Fibroblast of skin of abdomen (primary cell): ENCODE data around the gene GAB2.

Experiments used
- DNase-seq: peaks from one replicate; pipeline ENCODE4 v3.0.0-alpha.2; 2013

Gene GAB2

DNA sequence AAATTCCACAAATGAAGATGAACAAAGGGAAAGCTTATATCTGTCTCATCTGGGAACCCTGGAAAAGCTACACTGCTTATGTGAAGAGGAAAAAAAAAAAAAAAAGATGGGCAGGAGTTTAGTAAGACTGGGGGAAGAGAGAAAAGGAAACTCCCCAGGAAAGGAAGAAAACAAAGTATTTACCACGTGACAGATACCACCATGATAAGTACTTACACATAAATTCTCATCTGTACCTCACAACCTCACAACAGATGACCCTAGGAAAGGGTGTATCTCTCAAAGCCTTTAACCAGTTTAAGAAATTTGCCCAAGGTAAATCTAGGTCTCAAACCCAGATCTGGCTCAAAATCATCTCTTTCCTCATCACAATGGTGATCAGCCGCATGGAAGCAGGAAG, 77.1 kb downstream of the GAB2 start:
- DNase-seq: no peak

DNA sequence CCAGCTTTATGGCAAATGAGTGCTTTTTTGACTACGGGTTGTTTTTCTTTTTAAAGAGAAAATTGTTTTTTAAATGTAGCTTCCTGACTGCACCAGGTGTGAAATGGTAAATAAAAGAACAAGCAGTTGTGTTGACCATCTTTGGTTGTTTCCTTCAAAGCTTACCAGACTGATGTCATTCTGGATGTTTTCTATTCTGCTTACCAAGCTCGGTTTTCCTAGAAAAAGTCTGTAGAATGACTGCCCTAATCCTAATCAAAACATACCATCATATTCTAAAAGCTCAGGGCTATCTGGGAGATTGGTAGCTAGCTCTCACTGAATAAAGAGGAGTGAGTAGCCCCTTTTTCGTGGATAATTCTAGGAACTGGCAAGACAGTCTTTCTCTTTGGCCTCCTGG, 77.7 kb downstream of the GAB2 start:
- no peak for DNase-seq

- DNase-seq: no peak
Observed at GRCh38 chr11:78339483-78339882, 78.1 kb downstream of the GAB2 start.

DNA sequence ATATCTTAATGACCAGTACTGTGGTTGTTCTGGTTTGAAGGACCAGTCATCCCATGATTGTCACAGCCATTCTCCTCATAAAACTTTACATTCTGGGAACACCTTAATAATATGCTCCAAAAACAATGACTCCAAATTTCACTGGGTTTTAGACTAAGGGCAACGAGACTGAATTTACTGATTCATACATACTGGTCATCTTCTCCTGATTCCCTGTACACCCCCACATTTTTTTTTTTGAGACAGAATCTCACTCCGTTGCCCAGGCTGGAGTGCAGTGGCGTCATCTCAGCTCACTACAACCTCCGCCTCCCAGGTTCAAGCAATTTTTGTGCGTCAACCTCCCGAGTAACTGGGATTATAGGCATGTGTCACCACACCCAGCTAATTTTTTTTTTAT, 78.9 kb downstream of the GAB2 start:
- no peak for DNase-seq

GRCh38 chr11:78338138-78338537, 79.5 kb downstream of the GAB2 start:
- no peak for DNase-seq

DNA sequence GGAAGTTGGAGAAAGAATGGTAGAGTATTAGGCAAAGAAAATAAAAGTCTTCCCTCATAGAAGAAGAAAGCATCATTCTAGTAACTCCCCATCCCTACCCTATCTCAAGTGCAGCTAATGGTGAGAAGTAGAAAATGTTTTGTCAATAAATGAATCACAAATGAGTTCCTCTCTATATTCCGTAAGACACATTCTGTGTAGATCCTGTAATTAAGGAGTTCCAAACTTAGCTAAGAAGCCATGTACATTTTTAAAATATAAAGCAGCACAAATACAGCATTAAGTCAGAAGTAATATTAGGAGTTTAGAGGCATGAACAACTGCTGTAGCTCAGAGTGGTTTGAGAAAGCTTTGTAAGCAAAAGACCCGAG, 80.1 kb downstream of the GAB2 start:
- DNase-seq: no peak

- peak; percentile 21 for DNase-seq
Observed at GRCh38 chr11:78336877-78337553, 80.6 kb downstream of the GAB2 start.

GRCh38 chr11:78334109-78334508, 83.5 kb downstream of the GAB2 start:
- no peak for DNase-seq

DNA sequence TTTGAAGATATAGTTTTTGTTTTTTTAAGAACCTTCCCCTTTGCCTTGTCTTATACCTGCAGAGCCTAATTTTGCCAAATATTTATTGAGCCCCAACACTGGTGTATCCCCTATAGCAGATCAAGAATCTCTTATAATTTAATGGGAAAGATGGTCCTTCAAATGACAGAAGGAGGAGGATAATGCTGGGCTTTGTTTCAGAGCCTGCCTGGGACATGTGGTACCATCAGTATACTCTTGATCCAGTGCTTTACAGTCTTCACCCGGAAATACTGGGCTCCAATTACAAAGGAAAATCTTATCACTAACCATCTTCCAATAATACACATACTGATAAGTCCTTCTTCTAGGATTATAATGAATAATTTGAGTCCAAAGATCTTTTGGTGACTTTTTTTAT, 84.7 kb downstream of the GAB2 start:
- DNase-seq: no peak

GRCh38 chr11:78332174-78332866, 85.3 kb downstream of the GAB2 start:
- no peak for DNase-seq

GRCh38 chr11:78331711-78332110, 85.9 kb downstream of the GAB2 start:
- DNase-seq: no peak

- DNase-seq: no peak
Observed at GRCh38 chr11:78330361-78330760, 87.3 kb downstream of the GAB2 start.

DNA sequence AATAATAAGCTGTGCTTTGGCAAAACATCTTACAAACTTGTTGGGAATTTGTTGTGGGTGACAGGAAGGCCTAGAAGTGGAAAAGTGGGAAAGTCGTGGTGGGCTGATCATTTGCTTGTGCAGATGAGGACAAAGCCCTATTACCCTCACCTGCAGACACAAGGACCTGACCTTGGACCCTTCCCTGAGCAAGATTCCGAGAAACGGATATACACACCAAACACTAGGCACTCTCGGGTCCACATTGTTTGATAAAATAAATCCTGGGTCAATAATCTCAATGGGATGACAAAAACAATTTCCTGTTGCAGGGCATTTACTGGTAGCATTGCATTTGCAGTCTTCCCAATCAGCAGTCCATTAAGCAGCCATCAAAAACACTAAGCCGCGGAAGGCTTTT, 89.7 kb downstream of the GAB2 start:
- no peak for DNase-seq

DNA sequence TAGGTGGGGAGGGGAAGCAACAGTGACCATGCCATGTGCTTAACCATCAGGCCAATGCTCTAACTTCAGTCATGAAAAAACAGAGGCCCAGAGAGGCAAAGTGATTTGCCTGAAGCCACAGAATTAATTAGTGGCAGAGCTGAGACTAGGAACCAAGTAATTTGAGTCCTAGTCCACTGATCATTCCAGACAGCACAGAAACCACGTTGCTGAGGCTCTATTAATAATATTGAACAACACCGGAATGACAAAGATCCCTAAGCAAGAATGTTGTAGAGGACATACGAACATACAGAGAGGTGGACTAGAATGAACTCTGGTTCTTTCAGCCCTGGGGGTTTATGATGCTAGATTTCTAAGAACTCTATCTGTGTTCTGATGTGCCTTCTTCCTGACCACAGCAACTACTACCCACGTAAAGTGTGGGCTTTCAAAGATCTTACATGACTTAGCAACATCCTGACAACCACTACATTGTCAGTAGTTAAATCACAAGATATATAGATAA, 92.3 kb downstream of the GAB2 start:
- no peak for DNase-seq

- no peak for DNase-seq
Observed at GRCh38 chr11:78323363-78323762, 94.3 kb downstream of the GAB2 start.

DNA sequence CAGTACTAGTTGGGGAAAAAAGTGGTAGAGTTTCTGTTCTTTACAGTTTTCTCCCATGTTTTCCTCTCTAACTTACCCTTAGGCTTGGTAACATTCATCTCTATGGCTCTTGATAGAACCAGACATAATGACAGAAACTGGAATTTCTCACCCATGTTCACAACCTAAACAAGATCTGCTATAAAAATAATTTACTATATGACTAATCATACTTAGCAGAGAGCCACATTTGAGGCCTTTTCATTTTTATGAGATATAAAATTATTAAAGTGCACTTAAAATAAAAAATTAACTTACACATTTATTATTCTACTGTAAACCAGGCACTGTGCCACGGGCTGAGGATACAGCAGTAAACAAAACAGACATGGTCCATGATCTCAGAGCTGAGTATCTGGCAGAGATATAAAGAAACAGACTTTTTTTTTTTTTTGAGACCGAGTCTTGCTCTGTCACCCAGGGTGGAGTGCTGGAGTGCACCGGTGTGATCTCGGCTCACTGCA, 98.1 kb downstream of the GAB2 start:
- DNase-seq: peak; percentile 35

GRCh38 chr11:78318321-78319114, 99.1 kb downstream of the GAB2 start:
- peak; percentile 22 for DNase-seq

DNA sequence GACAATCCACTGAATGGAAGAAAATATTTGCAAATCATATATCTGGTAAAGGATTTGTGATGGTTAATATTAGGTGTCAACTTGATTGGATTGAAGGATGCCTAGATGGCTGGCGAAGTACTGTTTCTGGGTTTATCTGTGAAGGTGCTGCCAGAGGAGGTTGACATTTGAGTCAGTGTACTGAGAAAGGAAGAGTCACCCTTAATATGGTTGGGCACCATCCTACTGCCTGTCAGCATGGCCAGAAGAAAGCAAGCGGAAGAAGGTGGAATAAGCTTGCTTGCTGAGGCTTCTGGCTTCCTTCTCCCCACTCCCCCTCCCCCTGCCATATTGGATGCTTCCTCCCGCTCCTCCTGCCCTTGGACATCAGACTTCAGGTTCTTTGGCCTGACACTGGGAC, 101.9 kb downstream of the GAB2 start:
- no peak for DNase-seq

DNA sequence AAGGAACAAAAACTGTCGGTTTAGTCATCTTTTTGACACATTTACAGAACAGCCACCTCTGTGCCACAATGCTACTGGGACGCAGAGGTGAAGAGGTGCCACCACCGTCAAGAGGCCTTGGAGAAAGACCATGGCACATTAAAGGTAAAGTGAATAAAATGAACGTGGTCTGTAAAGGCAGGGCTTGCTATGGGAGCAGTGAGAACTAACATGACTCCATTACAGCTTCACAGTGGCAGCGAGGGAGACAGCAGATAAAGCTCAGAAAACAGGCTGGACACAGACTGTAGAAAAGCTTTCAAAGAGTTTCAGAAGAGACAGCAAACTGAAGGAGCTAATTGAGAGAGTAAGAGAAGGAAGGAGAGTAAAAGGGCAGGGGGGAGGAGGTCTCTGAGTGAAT, 102.9 kb downstream of the GAB2 start:
- no peak for DNase-seq

DNA sequence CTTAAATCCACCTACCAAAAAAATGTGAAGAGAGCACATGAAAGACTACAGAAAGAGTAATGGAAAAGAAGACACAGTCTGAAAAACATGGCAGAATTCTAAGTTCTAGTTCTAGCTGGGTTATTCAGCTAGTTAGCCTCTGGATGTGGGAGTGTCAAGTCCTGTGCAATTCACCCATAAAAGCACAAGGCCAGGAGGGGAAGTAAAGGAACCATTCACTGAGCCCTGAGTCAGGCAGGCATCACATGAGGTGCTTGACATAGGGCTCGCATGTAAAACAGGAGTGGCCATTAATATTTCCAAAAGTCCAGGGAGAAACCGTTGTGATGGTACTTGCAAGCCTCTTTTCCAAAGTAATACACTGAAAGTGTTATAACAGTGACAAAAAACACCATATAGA, 103.7 kb downstream of the GAB2 start:
- DNase-seq: no peak

GRCh38 chr11:78313181-78313795, 104.3 kb downstream of the GAB2 start:
- DNase-seq: peak; percentile 50

DNA sequence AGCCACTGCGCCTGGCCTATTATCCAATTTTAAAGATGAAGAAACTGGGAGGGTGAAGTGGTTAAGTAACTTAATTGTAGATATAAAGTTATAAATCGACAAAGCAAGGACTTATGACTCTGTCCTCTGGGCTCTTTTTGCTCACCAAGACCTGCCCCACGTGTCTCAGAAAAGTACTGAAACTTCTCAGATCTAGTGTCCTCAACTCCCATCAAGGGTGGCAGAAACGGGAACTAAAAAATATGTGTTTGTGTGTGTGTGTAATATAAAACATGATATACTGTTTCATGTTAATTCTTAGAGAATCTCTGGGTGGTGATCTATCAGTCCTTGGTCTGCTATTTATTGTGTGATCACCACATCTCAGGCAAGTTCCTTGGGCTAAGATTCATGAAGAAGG, 104.9 kb downstream of the GAB2 start:
- no peak for DNase-seq
